Breast epithelium (tissue), 4 donors: ENCODE data around the gene F10. TPM values are rescaled to one million over a fixed set of nuclear protein-coding genes. Genes with fewer than 3 reads are reported as not detected.
A peak's percentile ranks its signal among the peaks of the same experiment; 100 is the strongest.
"Not testable (repeated sequence)": the region's sequence is repeated elsewhere in the genome, so short reads cannot be mapped to it uniquely, and the experiment has no call there.

Experiments
- DNase-seq, 2 donors: peaks; one replicate each; pipeline ENCODE4 v3.0.0-alpha.2; 2019; ENCODE audit warnings: low spot score in 2 of 2
- H3K27ac ChIP-seq, 2 donors: fragments of 200-600 bp; sonication (generic) in 1 of 2; one replicate each; pipeline ENCODE4 v1.5.1; 2016 to 2019; ENCODE audit warnings: mild to moderate bottlenecking in 1 of 2
- H3K27me3 ChIP-seq, 2 donors: fragments of 200-600 bp; sonication (generic) in 1 of 2; one replicate each; pipeline versions ENCODE4 v1.5.1 to v1.6.0; 2017 to 2019; ENCODE audit warnings: control low read depth in 1 of 2, mild to moderate bottlenecking in 1 of 2
- H3K36me3 ChIP-seq: fragments of 200-600 bp; one replicate; pipeline ENCODE4 v1.5.1; 2019
- H3K4me1 ChIP-seq, 2 donors: fragments of 200-600 bp; sonication (generic); one replicate each; pipeline ENCODE4 v1.5.1; 2016 to 2019; ENCODE audit warnings: control low read depth in 1 of 2
- H3K4me3 ChIP-seq, 3 donors: fragments of 200-600 bp; sonication (generic); 1 replicate in 2 of 3; 2 replicates in 1 of 3; pipeline ENCODE4 v1.5.1; 2016 to 2019; ENCODE audit warnings: mild to moderate bottlenecking in 3 of 3, moderate library complexity in 2 of 3
- H3K9me3 ChIP-seq, 2 donors: fragments of 200-600 bp; sonication (generic) in 1 of 2; one replicate each; pipeline ENCODE4 v1.5.1; 2016 to 2019; ENCODE audit warnings: control low read depth in 1 of 2
- POLR2A ChIP-seq: fragments of 450-650 bp; IDR thresholded peaks from one replicate; pipeline ENCODE4 v1.6.1; 2016; ENCODE audit warnings: antibody characterized with exemption, mild to moderate bottlenecking, moderate library complexity
- POLR2AphosphoS5 ChIP-seq, 3 donors: sonication (generic); formaldehyde crosslinking; IDR thresholded peaks; one replicate each; pipeline ENCODE4 v1.6.1; 2017; ENCODE audit warnings: antibody characterized with exemption in 3 of 3
- intact Hi-C: fragments of 100-400 bp; cut with DNase I; formaldehyde crosslinking; loops from one replicate; pipeline ENCODE4 v1.15.1; 2023; ENCODE audit warnings: low total_unique reads
- total RNA-seq, 3 donors: library from RNA; depleted of rRNA; stranded (reverse); fragments of >200 nt; gene quantifications; one replicate each; pipeline ENCODE4 v1.1.0, GENCODE V29; 2016
- TF ChIP-seq, protein P1 (sequence below), 3 donors: fragments of 450-650 bp; IDR thresholded peaks; one replicate each; pipeline ENCODE4 v1.5.1; 2016 to 2017; ENCODE audit warnings: antibody characterized with exemption in 3 of 3, mild to moderate bottlenecking in 3 of 3, moderate library complexity in 3 of 3

F10 gene
- total RNA-seq, 3 donors from 2014 or later = 5.1 to 63.2 (median 8.2) TPM

DNA sequence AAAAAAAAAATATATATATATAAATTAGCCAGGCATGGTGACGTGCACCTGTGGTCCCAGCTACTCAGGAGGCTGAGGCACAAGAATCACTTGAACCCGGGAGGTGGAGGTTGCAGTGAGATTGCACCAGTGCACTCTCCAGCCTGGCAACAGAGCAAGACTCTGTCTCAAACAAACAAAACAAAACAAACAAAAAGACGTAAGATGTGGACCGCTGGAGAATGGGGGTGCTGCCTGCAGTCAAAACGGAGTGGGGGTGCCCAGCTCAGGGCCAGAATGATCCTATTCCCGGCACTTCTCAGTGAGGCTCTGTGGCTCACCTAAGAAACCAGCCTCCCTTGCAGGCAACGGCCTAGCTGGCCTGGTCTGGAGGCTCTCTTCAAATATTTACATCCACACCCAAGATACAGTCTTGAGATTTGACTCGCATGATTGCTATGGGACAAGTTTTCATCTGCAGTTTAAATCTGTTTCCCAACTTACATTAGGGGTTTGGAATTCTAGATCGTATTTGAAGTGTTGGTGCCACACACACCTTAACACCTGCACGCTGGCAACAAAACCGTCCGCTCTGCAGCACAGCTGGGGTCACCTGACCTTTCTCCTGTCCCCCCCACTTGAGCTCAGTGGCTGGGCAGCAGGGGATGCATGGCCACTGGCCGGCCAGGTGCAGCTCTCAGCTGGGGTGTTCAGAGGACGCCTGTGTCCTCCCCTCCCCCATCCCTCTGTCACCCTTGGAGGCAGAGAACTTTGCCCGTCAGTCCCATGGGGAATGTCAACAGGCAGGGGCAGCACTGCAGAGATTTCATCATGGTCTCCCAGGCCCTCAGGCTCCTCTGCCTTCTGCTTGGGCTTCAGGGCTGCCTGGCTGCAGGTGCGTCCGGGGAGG, 17.3 kb upstream of the F10 start, which contains the start of gene F7:
F7 (plus strand) TSS at position 760 of the 889 bp plus-strand sequence; CDS start at position 811, 51 bp downstream.
- intact Hi-C loops = no loop called here
- Histone ChIP-seq H3K9me3 (no peaks in the 10 kb centered on the region), H3K4me3 (no peak within 1 kb of the TSS), H3K36me3 (no peaks in the 10 kb centered on the region), H3K27ac (peak within 1 kb of the TSS in 1 of 2 donors; percentile 7), H3K27me3 (peaks cover 8 to 29% of the 10 kb centered on the region in 2 donors), H3K4me1 (peaks cover 0 to 4% of the 10 kb centered on the region in 2 donors)
- no peak for DNase-seq
- no peak for TF ChIP-seq POLR2AphosphoS5 (IDR thresholded peaks at IDR 0.05)
- no peak for TF ChIP-seq POLR2A
- TF ChIP-seq, protein P1, sequence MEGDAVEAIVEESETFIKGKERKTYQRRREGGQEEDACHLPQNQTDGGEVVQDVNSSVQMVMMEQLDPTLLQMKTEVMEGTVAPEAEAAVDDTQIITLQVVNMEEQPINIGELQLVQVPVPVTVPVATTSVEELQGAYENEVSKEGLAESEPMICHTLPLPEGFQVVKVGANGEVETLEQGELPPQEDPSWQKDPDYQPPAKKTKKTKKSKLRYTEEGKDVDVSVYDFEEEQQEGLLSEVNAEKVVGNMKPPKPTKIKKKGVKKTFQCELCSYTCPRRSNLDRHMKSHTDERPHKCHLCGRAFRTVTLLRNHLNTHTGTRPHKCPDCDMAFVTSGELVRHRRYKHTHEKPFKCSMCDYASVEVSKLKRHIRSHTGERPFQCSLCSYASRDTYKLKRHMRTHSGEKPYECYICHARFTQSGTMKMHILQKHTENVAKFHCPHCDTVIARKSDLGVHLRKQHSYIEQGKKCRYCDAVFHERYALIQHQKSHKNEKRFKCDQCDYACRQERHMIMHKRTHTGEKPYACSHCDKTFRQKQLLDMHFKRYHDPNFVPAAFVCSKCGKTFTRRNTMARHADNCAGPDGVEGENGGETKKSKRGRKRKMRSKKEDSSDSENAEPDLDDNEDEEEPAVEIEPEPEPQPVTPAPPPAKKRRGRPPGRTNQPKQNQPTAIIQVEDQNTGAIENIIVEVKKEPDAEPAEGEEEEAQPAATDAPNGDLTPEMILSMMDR (IDR thresholded peaks at IDR 0.05) = no peak

DNA sequence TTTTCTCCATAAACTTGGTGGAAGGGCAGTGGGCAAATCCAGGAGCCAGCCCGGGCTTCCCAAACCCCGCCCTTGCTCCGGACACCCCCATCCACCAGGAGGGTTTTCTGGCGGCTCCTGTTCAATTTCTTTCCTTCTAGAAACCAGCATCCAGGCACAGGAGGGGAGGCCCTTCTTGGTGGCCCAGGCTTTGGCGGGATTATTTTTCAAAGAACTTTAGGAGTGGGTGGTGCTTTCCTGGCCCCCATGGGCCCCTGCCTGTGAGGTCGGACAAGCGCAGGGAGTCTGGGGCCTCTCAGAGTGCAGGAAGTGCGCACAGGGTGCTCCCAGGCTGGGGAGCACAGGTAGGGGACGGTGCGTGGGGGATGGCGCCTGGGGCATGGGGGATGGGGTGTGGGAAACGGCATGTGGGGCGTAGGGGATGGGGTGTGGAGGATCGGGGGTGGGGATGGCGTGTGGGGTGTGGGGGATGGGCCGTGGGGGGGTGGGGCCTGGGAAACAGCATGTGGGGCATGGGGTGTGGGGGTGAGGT, 16.6 kb upstream of the F10 start:
- Histone ChIP-seq H3K4me1 (peaks cover 5 to 6% of the 10 kb centered on the region in 2 donors), H3K4me3 (no peak overlapping the region), H3K27ac (peak overlapping the region in 1 of 2 donors; percentile 7), H3K36me3 (no peaks in the 10 kb centered on the region), H3K27me3 (peaks cover 11 to 36% of the 10 kb centered on the region in 2 donors), H3K9me3 (no peaks in the 10 kb centered on the region)
- TF ChIP-seq POLR2AphosphoS5 (IDR thresholded peaks at IDR 0.05) (no peak), POLR2A (no peak)
- TF ChIP-seq, protein P1 (IDR thresholded peaks at IDR 0.05) = no peak
- no peak for DNase-seq
- intact Hi-C loops = no loop called here

DNA sequence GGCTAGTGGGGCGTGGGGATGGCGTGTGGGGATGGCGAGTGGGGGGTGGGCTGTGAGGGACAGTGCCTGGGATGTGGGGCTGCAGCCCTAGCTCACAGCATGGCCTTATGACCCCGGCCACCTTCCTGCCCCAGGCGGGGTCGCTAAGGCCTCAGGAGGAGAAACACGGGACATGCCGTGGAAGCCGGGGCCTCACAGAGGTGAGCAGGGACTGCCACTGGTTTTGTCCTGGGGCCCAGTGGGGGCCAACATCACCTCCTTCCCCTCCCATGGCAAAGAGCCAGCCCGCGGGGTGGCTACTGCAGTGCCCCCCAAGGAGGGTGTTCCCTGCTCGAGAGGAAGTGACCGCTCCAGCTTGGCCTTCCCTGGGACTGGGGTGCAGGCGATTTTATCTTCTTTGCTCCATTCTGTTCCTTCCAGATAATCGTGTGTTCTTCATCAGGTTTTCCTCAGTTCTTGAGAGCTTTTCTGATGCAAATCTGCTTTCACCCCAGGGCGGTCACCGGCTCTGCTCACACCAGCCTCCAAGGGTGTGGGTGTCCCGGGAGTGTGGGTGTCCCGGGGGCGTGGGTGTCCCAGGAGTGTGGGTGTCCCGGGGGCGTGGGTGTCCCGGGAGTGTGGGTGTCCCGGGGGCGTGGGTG, 15.8 kb upstream of the F10 start:
- intact Hi-C loops = no loop called here
- Histone ChIP-seq H3K4me1 (peaks cover 6% of the 10 kb centered on the region in 2 donors), H3K27ac (no peak overlapping the region), H3K36me3 (no peaks in the 10 kb centered on the region), H3K4me3 (no peak overlapping the region), H3K9me3 (no peaks in the 10 kb centered on the region), H3K27me3 (peaks cover 11 to 37% of the 10 kb centered on the region in 2 donors)
- no peak for DNase-seq
- TF ChIP-seq POLR2AphosphoS5 (IDR thresholded peaks at IDR 0.05) (no peak), POLR2A (no peak)
- TF ChIP-seq, protein P1 (IDR thresholded peaks at IDR 0.05) = no peak

DNA sequence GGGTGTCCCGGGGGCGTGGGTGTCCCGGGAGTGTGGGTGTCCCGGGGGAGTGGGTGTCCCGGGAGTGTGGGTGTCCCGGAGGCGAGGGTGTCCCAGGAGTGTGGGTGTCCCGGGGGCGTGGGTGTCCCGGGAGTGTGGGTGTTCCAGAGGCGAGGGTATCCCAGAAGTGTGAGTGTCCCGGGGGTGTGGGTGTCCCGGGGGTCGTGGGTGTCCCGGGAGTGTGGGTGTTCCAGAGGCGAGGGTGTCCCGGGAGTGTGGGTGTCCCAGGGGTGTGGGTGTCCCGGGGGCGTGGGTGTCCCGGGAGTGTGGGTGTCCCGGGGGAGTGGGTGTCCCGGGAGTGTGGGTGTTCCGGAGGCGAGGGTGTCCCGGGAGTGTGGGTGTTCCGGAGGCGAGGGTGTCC, 14.1 kb upstream of the F10 start:
- H3K27me3 ChIP-seq = peaks cover 11 to 36% of the 10 kb centered on the region in 2 donors
- H3K27ac ChIP-seq, H3K9me3 ChIP-seq, intact Hi-C loops, H3K4me1 ChIP-seq, DNase-seq, H3K4me3 ChIP-seq, H3K36me3 ChIP-seq: not testable (repeated sequence)

DNA sequence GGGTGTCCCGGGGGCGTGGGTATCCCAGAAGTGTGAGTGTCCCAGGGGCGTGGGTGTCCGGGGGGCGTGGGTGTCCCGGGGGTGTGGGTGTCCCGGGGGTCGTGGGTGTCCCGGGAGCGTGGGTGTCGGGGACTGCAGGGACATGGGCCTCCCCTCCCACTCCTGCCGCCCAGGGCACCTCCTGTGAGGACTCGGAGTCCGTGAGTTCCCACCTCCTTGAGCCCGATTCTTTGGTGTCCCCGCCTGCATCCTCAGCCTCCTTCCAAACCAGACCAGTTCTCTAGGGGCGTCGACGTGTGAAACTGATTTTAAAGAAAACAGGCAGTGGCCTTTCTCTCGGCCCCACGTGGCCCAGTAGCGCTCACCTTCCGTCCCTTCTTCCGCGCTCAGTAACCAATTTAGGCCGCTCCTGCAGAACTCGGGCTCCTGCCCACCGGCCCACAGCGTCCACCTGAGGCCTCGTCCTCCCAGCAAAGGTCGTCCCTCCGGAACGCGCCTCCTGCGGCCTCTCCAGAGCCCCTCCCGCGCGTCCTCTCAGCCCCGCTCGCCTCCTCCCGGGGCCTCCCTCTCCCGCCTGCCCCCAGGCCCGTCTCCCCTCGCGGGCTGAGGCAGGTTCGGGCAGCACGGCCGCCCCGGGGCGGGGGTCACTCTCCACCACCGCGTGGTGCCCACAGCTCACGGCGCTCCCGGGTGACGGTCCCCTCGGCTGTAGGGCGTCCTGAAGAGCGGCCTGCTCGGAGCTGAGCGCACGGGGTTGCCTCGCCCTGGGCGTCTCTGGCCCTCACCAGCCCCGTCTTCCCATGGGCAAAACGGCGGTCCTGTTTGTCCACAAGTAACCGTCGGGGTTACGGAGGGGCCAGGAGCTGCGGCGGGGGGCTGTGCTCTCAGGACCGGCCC, 13.2 kb upstream of the F10 start:
- Histone ChIP-seq H3K36me3 (no peaks in the 10 kb centered on the region), H3K27ac (no peak overlapping the region), H3K4me3 (peak overlapping the region; percentile 34 to 75 (median 54)), H3K9me3 (no peaks in the 10 kb centered on the region), H3K4me1 (peaks cover 6% of the 10 kb centered on the region in 2 donors), H3K27me3 (peaks cover 11 to 28% of the 10 kb centered on the region in 2 donors)
- DNase-seq = no peak
- TF ChIP-seq POLR2A (no peak), POLR2AphosphoS5 (IDR thresholded peaks at IDR 0.05) (no peak)
- TF ChIP-seq, protein P1 (IDR thresholded peaks at IDR 0.05) = no peak
- intact Hi-C loops = no loop called here
